Hematopoietic multipotent progenitor cell treated with erythropoietin and hydrocortisone succinate and interleukin-3 and kit ligand, for 6 days (in vitro differentiated cells): ENCODE data around the gene ZMYM5.
"Not testable (repeated sequence)": the region's sequence is repeated elsewhere in the genome, so short reads cannot be mapped to it uniquely, and the experiment has no call there.

Experiments used
- DNase-seq: peaks from one replicate; pipeline ENCODE4 v3.0.0-alpha.2; 2015

ZMYM5 gene

DNA sequence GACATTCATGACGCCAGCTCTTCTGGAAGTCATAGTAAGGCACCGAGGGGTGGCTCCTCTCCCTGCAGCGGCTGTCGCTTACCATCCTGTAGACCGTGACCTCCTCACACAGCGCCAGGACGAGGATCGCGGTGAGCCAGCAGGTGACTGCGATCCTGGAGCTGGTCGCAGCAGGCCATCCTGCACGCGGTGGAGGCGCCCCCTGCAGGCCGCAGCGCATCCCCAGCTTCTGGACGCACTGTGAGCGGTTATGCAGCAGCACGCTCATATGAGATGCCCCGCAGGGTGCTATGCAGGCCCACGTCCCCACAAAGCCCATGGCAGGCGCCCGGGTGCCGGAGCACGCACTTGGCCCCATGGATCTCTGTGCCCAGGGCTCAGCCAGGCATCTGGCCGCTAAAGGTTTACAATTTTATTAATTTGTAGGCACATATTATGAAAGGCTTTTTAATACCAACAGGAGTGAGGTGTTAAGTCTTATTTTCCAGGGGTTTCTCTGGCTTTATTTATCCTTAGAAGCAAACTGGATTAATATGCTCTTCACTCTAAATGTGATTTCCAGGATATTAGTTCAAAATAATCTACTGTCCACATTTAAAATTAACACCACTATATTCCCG, 45.1 kb downstream of the ZMYM5 start:
- DNase-seq: peak; percentile 42

GRCh38 chr13:19817510-19818158, 45.8 kb downstream of the ZMYM5 start:
- DNase-seq: no peak

GRCh38 chr13:19817106-19817505, 46.3 kb downstream of the ZMYM5 start:
- DNase-seq: no peak

DNA sequence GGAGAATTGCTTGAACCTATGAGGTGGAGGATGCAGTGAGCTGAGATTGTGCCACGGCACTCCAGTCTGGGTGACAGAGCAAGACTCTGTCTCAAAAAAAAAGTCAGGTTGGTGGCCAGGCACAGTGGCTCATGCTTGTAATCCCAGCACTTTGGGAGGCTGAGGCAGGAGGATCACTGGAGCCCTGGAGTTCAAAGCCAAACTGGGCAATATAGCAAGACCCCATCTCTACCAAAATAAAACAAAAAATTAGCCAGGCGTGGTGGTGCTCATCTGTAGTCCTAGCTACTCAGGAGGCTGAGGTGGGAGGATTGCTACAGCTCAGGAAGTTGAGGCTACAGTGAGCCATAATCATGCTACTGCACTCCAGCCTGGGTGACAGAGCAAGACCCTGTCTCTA, 47.6 kb downstream of the ZMYM5 start:
- not testable (repeated sequence) for DNase-seq

- DNase-seq: peak; percentile 16
Observed at GRCh38 chr13:19810996-19811881, 52.2 kb downstream of the ZMYM5 start.

- no peak for DNase-seq
Observed at GRCh38 chr13:19810151-19810550, 53.3 kb downstream of the ZMYM5 start.

DNA sequence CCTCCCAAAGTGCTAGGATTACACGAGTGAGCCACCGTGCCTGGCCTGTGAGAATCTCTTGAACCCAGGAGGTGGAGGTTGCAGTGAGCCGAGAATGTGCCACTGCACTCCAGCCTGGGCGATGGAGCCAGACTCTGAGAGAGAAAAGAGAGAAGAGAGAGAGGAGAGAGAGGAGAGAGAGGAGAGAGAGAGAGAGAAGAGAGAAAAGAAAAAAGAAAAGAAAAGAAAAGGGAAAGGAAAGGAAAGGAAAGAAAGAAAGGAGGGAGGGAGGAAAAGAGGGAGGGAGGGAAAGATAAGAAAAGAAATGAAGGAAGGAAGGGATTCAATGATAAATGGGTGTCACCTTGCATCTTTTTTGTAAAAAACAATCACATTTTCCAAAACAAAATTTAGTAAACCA, 57.7 kb downstream of the ZMYM5 start:
- no peak for DNase-seq

DNA sequence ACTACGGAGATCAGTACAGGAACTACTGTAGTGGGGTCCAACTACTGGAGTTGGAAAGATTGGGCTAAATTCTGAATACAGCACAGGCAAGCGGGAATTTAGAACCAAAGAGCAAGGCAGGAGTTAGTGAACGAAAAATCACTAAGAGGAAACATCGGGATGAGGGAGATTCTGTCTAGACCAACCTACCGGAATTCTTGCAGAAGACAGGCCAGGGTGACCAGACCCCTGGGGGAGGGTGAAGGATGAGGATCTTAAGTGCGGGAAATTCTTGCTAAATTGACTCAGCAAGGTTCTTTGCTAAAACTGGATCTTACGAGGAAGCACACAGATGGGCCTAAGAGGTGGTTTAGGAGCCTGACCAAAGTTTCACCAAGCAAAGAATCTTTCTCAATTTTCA, 67.5 kb downstream of the ZMYM5 start:
- DNase-seq: no peak

- no peak for DNase-seq
Observed at GRCh38 chr13:19794631-19795030, 68.8 kb downstream of the ZMYM5 start.

DNA sequence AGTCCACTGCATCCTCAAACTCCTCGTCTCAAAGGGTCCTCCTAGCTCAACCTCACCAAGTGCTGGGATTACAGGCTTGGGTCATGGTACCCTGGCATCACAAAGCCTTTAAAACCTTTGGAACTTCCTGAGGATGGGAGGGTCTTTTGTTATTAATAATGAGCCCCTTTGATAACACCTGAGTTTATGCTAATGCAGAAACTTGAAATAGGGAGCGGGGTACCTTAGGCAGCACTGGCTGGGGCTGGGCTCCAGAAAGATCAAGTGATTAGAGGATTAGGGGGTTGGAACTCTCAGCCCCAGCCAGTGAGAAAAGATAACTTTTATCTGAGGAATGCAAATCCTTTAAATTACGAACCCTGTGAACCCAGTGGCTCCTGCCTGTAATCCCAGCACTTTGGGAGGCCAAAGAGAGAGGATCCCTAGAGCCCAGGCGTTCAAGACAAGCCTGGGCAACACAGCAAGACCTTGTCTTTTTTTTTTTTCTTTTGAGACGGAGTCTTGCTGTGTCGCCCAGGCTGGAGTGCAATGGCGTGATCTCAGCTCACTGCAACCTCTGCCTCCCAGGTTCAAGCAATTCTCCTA, 71.4 kb downstream of the ZMYM5 start:
- no peak for DNase-seq

GRCh38 chr13:19782727-19783682, 80.4 kb downstream of the ZMYM5 start, which contains the start of gene PSPC1:
Gene PSPC1 (minus strand): TSS chr13:19782945. CDS start chr13:19782757, 188 bp downstream.
- DNase-seq: peak; percentile 98

GRCh38 chr13:19782049-19782726, 81.3 kb downstream of the ZMYM5 start:
- DNase-seq: peak; percentile 56

- peak; percentile 40 for DNase-seq
Observed at GRCh38 chr13:19781526-19781925, 81.9 kb downstream of the ZMYM5 start.

DNA sequence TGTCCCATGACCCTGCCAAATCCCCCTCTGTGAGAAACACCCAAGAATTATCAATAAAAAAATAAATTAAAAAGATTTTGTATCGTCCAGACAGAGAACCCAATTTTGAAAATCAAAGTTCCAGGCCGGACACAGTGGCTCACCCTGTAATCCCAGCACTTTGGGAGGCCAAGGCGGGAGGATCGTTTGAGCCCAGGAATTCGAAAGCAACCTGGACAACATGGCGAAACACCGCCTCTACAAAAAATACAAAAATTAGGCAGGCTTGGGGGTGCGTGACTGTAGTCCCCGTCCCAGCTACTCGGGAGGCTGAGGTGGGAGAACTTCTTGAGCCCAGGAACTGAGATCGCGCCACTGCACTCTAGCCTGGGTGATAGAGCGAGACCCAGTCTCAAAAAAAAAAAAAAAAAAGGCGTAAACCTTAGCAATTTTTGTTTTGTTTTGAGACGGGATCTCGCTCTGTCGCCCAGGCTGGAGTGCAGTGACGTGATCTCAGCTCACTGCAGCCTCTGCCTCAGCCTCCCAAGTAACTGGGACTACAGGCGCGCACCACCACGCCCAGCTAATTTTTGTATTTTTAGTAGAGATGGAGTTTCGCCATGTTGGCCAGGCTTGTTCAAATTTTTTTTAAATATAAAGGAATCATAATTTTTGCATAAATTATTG, 82.6 kb downstream of the ZMYM5 start:
- not testable (repeated sequence) for DNase-seq
